Measurements from ENCODE around the gene ZNF549.
"Not testable (repeated sequence)": the region's sequence is repeated elsewhere in the genome, so short reads cannot be mapped to it uniquely, and the experiment has no call there.

The ZNF549 gene

DNA sequence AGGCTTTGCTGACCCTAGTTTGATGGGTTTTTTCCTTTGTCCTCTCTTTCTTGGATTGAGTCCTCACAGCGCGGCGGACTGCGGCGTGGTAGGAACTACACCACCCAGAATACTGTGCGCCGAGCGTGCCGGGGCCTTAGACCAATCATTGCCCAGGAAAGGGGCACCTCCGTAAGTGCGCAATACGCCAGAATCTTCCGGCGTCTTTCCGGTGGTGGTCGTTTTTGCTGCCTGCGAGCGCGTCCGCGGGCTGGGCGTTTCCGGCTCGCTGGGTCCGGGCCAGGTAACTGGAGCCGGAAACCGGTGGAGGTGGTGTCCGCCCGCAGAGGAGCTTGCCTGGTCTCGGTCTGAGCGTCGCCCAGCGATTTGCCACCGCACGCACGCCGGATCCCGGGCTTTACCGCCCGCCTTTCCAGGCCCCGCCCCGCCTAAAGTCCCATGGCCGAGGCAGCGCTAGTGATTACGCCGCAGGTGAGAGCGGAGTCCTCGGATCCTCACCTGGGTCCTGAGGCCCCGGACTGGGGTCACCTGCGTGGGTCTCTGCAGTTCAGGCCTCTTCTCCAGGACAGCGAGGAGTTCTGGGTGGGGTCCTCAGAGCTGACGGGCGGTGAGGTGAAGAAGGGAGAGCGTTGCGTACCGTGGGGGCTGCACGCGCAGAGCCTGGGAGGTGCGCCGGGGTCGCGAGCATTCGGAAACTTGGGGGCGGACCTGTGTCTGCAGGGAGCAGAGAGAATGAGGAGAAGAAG lies at the start of gene ZNF549:
ZNF549 (plus strand) TSS at position 221 of the 746 bp plus-strand sequence; CDS start at position 439, 218 bp downstream.
- DNase-seq (ENCODE audit: low read depth in 2 of 2) = peak; percentile 79 to 86

DNA sequence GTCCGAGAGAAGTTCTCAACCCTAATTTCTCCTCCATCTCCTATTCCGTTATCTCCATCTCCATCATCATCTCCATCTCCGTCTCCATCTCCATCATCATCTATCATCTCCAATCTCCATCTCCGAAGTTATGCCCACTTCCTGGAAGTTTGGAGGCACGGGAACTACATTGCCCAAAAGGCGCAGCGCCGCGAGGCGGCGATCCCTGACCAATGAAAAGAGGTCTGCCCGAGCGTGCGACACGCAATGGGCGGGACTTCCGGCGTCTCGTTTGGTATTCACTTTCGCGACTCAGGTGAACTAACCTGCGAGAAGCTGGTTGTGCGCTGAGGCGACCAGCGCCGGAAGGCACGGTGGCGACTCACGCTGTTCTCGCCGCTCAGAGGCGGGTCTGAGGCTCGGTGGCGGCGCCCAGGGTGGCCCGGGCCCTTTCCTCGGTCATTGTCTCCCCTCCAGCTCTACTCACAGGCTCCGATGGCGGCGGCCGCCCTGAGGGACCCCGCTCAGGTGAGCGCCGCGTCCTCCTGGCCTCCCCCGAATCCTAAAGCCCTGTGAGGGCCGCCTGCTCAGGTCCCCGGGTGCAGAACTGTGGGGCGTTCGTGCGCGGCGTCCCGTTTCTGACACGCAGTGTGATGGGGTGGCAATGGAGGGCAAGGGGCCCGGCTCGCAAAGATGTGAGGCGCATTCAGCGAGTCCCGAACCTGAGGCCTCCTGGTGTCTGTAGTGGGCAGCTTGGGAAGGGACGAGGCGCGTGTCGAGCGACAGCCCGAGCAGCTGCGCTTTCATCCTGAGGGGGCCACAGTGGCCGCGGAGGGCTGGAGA lies 39.5 kb upstream of the ZNF549 start, which contains the start of gene ZNF419:
ZNF419 (plus strand) TSS at position 274 of the 822 bp plus-strand sequence; CDS start at position 475, 201 bp downstream.
- peak; percentile 88 to 90 for DNase-seq (ENCODE audit: low read depth in 2 of 2)

DNA sequence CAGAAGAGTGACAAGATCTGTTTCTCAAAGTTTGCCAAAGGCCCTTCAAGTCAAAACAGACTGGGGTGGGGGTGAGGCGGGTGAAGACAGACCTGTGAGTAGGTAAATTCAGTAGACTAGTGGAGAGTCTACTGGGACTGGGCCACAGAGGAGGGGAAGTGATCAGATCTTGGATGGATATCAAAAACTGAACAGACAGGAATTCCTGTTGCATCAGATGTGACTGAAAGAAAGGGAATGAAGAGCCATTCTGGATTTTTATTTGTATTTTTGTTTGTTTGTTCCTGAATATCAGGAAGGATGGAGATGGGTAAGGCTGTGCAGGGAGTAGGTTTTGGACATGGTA lies 38.9 kb upstream of the ZNF549 start:
- not testable (repeated sequence) for DNase-seq (ENCODE audit: low read depth in 2 of 2)

DNA sequence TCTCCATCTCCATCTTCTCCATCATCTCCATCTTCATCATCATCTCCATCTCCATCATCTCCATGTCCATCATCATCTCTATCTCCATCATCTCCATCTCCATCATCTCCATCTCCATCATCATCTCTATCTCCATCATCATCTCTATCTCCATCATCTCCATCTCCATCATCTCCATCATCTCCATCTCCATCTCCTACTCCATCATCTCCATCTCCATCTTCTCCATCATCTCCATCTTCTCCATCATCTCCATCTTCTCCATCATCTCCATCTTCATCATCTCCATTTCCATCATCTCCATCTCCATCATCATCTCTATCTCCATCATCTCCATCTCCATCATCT lies 27.9 kb upstream of the ZNF549 start:
- not testable (repeated sequence) for DNase-seq (ENCODE audit: low read depth in 2 of 2)

DNA sequence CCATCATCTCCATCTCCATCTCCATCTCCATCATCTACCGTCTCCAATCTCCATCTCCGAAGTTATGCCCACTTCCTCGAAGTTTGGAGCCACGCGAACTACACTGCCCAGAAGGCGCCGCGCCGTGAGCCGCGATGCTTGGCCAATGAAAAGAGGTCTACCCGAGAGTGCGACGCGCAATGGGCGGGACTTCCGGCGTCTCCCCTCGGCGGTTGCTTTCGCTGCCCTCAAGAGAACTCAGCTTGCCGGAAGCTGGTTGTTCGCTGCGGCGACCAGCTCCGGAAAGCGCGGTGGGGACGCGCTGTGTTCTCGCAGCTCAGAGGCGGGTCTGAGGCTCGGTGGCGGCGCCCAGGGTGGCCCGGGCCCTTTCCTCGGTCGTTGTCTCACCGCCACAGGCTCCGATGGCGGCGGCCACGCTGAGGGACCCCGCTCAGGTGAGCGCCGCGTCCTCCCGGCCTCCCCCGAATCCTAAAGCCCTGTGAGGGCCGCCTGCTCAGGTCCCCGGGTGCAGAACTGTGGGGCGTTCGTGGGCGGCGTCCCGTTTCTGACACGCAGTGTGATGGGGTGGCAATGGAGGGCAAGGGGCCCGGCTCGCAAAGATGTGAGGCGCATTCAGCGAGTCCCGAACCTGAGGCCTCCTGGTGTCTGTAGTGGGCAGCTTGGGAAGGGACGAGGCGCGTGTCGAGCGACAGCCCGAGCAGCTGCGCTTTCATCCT lies 27.3 kb upstream of the ZNF549 start, which contains the start of gene ZNF773:
ZNF773 (plus strand) TSS at position 259 of the 716 bp plus-strand sequence; CDS start at position 402, 143 bp downstream.
- DNase-seq (ENCODE audit: low read depth in 2 of 2) = peak; percentile 90 to 94

DNA sequence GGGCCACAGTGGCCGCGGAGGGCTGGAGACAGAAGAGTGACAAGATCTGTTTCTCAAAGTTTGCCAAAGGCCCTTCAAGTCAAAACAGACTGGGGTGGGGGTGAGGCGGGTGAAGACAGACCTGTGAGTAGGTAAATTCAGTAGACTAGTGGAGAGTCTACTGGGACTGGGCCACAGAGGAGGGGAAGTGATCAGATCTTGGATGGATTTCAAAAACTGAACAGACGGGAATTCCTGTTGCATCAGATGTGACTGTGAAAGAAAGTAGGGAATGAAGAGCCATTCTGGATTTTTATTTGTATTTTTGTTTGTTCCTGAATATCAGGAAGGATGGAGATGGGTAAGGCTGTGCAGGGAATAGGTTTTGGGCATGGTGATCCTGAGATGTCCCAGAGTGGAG lies 26.8 kb upstream of the ZNF549 start:
- DNase-seq (ENCODE audit: low read depth in 2 of 2) = not testable (repeated sequence)

DNA sequence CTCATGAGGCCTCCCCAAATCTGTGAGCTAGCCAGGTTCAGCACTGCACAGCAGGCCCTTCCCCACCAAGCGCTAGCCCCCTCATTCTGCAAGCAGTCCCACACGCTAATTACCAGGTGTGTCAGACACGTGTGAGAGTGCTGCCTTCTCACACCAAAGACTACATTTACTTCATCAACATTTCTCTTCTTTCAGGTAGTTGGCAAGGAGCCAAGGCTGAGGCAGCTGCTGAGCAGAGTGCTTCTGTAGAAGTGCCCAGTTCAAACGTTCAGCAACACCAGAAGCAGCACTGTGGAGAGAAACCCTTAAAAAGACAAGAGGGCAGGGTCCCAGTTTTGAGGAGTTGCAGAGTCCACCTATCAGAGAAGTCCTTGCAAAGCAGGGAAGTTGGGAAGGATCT lies 21.0 kb upstream of the ZNF549 start:
- DNase-seq (ENCODE audit: low read depth in 2 of 2) = no peak

DNA sequence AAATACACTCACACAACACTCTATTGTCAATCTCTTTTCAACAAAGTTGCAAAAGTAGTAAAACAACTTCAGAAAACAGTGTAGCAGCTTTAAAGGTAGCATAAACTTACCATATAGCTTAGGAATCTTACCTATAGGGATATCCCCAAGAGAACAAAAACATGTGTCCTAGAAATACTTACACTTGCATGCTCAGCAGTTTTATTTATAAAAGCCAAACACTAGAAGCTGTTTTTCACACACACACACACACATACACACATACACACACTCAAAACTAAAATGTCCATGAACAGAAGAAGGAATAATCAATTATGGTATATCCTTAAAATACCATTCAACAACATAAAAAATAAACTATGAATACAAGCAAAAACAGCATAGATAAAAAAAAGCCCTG lies 15.7 kb upstream of the ZNF549 start:
- no peak for DNase-seq (ENCODE audit: low read depth in 2 of 2)

DNA sequence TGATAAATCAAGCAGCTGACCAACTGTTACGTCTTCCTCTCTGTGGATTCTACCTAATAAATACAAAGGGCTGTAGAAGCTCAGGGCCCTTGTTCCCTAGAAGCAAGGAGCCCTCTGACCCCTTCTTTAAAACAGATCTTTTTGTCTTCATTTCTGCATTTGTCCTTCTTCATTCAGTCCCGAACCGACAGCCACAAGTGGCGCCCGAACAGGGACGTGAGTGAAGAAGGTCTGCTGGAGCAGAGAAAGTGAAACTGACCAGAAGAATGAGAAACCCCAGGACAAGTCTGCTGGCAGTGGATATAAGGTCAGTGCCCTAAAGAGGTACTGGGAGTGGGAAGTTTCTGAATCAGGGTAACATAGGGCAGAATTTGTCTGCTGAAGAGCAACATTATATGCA lies 14.3 kb upstream of the ZNF549 start:
- DNase-seq (ENCODE audit: low read depth in 2 of 2) = no peak

DNA sequence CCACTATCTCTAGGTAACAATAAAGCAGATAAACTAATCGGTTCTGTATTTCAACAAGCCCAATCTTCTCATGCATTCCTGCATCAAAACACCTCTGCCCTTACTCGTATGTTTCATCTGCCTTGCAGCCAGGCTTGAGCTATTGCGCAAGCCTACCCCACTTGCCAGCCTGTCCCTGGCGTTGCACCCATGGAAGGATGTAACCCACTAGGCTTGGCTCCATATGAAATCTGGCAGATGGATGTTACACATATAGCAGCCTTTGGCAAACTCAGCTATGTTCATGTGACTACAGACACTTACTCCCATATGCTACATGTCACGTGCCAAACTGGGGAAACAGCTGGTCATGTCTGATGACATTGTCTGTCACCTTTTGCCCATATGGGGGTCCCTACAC lies 11.9 kb upstream of the ZNF549 start:
- DNase-seq (ENCODE audit: low read depth in 2 of 2) = no peak

DNA sequence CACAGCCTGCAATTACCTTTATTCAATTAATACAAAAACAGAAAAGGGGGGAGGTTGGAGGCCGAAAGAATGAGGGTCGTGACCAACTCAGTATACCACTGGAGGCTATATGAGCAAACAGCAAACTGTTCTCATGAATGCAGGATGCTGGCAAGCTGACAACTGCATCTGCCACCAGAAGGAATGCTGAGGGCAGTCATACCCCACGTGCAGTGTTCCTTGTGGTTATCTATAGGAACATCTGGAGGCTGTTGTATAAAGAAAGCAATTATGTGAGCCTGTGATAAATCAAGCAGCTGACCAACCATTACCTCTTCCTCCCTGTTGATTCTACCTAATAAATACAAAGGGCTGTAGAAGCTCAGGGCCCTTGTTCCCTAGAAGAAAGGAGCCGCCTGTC lies 9.1 kb upstream of the ZNF549 start:
- not testable (repeated sequence) for DNase-seq (ENCODE audit: low read depth in 2 of 2)

DNA sequence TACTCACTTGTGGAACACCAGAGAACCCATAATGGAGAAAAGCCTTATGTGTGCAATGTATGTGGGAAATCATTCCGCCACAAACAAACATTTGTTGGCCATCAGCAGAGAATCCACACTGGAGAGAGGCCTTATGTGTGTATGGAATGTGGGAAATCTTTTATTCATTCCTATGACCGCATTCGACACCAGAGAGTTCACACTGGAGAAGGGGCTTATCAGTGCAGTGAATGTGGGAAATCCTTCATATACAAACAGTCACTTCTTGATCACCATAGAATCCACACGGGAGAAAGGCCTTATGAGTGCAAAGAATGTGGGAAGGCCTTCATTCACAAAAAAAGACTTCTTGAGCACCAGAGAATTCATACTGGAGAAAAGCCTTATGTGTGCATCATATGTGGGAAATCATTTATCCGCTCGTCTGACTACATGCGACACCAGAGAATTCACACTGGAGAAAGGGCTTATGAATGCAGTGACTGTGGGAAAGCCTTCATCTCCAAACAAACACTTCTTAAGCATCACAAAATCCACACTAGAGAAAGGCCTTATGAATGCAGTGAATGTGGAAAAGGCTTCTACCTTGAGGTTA lies 10.9 kb downstream of the ZNF549 start:
- DNase-seq (ENCODE audit: low read depth in 2 of 2) = no peak

DNA sequence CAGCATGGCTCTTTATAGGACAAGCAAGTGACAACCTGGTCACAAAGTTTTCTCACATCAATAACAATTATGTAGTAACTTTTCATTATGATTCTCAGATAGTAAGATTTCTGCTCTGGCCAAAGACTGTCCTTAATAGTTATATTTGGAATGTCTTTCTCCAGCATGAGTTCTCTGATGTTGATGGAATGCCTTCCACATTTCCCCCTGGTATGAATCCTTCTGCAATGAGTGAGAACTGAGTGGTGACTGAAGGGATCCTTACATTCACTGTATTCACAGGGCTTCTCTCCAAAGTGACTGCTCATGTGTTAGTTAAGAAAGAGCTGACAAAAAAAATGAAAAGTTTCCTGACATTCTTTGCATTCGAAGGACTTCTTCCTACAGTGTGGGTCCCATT lies 19.4 kb downstream of the ZNF549 start:
- no peak for DNase-seq (ENCODE audit: low read depth in 2 of 2)

DNA sequence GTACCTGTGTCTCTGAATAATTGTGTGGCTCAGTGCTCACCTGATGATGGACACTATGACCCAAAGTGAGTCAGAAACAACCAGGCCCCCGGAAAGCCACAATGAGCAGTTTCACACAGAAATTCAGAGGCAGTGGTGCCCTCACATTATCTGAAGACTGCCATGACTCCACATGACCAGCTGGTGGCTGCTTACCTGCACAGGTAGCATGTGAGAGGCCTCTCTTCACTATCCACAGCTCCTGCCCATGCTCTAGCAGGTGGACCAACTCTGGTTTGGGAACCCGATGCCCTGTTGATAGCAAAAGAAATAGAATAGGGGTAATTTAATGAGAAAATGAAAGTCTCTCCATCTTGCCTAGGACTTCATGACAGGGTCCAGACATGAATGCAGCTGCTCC lies 25.3 kb downstream of the ZNF549 start:
- no peak for DNase-seq (ENCODE audit: low read depth in 2 of 2)

DNA sequence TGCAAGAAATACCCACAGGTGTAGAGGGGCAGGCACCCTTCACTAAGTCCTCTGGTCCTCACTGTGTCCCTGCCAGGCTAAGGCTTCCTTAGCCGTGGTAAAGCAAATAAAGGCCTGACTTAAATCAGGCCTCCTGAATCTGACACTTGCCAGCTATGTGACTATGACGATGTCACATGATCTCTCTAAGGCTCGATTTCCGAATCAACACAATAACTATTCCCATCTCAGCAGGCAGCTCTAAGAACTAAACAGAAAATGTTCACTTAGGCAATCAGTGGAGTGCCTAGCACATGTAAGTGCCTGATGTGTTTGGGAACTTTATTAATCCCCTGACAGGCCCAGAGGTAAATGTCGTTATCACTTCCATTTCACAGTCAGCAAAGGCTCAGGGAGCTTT lies 30.5 kb downstream of the ZNF549 start:
- DNase-seq (ENCODE audit: low read depth in 2 of 2) = no peak

DNA sequence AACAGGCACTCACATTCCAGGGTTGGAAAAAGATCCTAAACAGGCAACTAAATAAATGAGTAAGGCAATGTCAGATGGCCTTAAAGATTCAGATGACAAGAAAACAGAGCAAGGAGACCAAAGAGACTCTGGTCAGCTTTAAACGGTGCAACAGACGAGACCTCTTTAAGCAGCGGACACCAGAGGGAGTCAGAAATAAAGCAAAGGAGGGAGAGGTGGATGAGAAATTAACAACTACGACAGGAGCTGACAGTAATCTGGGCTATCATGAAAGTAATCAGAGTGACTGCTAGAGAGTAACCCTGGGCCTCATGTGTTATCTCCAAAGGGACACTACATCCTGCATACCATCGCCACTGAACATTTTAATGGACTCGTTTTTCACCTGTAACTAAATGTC lies 31.4 kb downstream of the ZNF549 start:
- DNase-seq (ENCODE audit: low read depth in 2 of 2) = no peak

DNA sequence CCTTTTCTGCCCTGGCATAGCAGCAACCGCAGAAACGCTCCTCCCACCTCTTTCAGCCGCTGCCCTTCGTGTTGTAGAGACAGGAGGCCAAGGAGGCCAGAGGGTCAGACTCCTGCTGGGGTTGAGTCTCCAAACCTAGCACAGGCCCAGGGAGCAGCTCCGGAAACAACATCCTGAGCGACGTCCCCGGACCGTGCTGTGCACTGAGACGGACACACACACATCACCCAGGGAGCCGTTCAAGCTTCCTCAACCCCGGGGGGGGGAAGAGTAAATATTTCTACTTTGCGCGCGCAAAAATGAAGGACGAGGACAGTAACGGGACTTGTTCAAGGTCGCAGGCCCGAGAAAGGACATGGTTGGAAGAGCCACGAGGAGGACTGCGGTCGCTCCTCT lies 31.9 kb downstream of the ZNF549 start:
- no peak for DNase-seq (ENCODE audit: low read depth in 2 of 2)

DNA sequence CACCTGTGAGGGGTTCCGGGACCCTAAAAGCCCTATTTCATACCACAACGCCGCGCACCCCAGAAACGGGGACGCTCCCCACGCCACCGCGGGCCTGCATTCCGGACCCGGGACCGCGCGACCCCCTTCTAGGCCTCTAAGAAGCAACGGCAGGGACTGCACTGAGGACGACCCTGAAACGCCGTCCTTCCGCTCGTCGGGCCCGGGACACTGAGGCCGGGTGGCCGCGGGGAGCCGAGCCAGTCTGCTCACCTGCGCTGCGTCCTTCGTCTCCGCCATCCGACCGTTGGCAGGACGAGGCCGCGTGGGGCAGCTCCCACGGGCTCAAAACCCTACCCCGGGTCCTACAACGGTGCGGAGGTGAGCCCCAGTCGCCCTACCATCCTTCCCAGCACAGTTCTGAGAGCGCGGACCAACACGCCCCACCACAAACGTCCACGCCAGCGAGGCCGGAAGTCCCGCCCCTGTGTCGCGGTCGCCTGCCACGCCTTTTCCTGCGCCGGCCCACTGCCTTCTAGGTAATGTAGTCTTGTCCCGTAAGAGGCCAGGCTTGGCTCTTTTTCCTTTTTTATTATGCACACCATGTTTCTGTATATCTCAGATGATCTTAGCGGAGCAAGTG lies 32.4 kb downstream of the ZNF549 start, which contains the start of gene ZNF550:
ZNF550 (minus strand) TSS at position 460 of the 622 bp plus-strand sequence; CDS start at position 279, 181 bp downstream.
- peak; percentile 75 to 84 for DNase-seq (ENCODE audit: low read depth in 2 of 2)

DNA sequence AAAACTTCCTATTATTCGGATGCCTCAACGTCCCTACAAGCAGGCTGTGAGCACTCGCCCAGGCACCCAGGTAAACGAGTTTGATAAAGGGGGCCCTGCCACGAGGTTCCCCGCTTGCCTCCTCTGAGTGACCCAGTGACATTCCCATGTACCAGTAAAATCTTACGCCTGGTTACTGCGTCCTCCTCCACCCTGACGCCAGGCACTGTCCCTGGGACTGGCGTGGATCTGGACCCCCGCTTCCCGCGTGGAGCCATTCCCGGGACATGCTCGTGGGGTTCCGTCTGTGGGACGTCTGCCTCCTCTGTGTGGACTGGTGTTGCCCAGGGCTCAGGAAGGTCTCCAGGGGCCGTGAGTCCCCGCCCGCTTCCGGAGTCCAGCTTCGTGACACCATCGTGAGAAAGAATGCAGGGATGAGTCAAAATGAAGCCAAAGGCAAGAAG lies 32.9 kb downstream of the ZNF549 start:
- no peak for DNase-seq (ENCODE audit: low read depth in 2 of 2)

DNA sequence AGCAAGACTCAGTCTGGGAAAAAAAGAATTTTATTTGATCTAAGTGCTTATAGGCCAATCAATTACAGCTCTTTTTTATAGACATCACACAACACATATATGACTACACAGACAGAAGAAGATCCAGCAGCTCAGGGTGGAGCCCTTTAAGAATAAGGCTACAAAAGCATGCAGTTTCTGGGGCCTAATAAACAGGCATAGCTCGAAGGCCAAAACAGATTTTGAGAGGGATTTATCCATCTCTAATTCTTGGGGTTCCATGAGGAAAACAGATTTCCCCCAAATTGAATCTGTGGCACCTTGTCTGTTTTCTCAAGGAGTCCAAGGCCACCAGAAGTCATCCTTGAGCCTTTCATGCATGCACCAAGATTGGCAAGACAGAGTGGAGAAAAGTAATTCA lies 36.4 kb downstream of the ZNF549 start:
- no peak for DNase-seq (ENCODE audit: low read depth in 2 of 2)

All from stimulated activated CD4-positive, alpha-beta T cell treated with anti-CD3 and anti-CD28 coated beads, Interleukin-4, amount 100 ng/mL, for 48 hours (primary cell).